NCI-H128 (cell line): ENCODE measurements around the gene MAP2K5.

Experiments used
- DNase-seq: peaks from one replicate; lab custom pipeline; 2025; ENCODE audit not compliant: unreplicated experiment; lab: John Stamatoyannopoulos, UW

MAP2K5 gene

GRCh38 chr15:67801926-67802914, 259.7 kb downstream of the MAP2K5 start:
- DNase-seq: no peak

- no peak for DNase-seq
Measured at GRCh38 chr15:67803299-67803698, 260.8 kb downstream of the MAP2K5 start.

DNA sequence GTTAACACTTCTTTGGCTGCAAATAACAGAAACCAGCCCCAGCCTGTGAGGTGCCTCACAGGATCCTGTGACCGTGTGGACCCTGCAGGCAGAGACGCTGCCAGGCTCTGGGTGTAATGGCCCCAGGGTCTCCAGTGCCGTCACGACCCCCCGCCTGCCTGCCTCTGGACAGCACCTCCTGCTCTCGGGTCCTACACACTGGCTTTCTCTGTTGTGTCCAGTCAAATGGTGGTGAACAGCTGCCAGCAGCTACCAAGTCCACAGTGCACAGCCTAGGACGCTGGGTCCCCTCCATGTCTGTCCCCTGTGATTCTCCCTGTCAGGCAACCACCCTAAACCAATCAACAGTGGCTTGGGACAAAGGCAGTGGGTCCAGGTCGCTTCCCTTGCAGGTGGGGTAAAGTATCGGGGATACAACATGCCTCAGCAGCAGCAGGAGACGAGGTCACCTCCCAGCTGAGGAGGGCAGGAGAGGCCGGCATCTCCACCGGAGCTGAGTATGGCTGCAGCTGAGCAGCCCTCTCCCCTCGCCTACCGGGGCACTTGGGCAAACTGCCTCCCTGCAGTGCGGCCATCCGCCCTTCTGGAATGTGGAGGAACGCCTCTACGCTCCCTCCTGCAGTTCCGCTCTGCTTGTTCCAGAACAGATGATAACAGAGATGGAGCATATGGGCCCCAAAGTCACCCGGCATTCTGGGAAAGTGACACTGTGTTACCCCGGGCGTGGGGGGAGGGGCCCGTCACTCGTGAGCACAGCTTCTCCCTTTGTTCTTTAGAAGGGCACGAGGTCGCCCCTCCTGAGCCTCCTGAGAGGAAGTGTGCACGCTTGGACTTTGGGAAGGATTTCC, 261.7 kb downstream of the MAP2K5 start:
- DNase-seq: no peak

GRCh38 chr15:67805008-67805665, 262.6 kb downstream of the MAP2K5 start:
- DNase-seq: no peak

- no peak for DNase-seq
Measured at GRCh38 chr15:67805666-67806516, 263.4 kb downstream of the MAP2K5 start.

- DNase-seq: no peak
Measured at GRCh38 chr15:67806536-67806935, 264.0 kb downstream of the MAP2K5 start.

GRCh38 chr15:67807141-67807540, 264.6 kb downstream of the MAP2K5 start:
- DNase-seq: no peak

GRCh38 chr15:67807836-67808235, 265.3 kb downstream of the MAP2K5 start:
- DNase-seq: no peak

DNA sequence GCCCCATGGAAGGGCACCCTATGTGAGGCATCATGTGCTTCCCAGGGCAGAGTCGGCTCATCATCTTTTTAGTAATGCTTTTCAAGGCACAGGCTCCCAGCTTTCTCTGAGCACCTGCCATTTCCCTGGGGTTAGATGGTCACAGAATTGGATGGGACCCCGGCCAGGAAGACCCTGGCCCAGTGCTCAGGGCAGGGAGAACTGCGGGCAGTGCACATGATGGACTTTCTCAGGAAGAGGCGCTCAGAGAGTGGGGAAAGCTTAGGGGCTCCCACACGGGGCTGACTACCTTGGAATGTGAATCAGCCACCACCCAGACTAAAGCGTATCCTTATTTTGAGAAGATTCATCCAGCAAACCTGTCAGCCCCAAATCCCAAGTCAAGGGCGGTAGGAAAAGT, 266.3 kb downstream of the MAP2K5 start:
- DNase-seq: no peak

DNA sequence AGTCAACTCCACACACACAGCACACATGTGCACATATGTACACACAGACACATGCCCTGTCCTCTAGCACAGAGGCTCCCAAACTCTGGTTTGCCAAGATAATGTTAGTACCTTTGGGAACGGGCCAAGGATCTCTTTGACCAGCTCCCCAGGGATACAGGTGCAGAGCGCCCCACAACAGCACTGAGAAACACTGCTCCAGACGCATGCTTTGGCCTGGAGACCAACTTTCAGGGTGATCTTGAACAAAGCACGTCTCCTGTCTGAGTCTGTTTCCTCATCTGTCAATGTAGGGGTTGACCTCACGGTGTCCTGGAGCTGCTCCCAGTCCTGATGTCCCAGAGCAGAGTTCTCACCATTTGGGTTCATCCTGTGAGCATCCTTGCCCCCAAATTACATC, 266.9 kb downstream of the MAP2K5 start:
- no peak for DNase-seq

DNA sequence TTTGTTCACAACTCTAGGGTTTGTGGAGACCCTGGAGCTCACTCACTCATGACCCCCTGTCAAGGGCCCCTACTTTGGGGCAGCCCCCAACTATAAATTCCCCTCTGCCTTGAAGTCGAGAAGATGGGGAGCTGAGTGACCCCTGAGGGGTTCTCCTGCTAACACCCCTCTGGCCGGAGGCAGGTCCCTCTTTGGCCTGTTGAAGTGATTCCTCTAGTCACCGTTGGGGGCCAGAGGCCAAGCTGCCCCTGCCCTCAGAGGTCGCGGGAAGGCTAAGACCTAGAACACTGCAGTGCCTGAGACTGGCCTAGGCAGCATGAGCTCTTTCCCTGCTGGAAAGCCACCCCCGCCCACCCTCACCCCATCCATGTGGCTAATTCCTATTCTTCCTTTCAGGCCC, 267.4 kb downstream of the MAP2K5 start:
- DNase-seq: no peak

DNA sequence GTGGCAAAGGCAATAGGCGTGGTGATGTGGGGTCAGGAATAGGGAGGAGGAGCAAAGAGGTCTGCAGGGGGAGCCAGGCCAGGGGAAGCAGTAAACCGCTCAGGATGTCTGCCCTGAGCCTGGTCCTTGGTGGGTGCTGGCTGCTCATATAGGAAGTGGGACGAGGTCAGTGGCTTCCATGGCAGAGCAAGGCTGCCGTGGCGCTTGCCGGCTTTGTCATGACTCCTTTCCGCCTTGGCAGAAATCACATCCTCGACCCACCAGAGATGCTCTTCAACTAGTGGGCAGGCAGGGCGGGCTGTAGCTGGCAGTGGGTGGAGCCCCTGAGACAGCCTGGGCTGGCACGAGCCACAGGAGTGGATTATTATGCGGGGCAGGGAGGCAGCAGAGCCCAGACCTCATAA, 269.7 kb downstream of the MAP2K5 start:
- no peak for DNase-seq

DNA sequence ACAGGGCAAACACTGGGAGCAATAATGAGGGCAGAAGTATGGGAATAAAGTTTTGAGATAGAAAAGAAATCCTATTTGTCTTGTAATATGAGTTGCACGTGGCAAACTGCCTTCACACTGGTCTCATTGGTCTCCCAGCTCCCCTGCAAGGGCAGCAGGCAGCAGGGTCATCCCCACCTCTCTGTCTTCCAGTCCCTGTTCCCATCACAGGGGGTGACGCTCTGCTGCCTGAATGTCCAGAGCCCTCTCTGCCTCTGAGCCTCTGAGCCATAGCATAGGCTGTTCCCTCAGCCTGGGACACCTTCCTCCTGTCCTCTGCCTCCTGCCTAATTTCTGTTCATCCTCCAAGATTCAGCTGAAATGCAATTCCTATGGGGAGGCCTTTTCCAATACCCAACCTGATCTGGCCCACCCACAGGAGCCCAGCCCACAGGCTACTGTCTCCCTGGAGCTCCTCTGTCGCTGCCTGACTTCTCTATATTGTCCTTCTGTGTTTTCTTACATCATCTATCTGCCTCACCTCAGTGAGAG, 270.7 kb downstream of the MAP2K5 start:
- DNase-seq: no peak

GRCh38 chr15:67815036-67815592, 272.6 kb downstream of the MAP2K5 start:
- no peak for DNase-seq

DNA sequence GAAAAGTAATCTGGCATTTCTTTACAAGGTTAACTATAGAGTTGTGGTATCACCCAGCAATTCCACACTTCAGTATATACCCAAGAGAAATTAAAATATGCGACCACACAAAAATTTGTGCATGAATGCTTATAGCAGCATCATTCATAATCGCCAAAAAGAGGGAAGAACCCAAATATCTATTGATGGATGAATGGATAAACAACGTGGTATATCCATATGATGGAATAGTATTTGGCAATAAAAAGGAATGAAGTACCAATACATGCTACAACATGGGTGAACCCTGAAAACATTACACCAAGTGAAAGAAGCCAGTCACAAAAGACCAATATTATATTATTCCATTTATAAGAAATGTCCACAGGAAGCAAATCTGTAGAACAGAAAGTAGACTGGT, 274.2 kb downstream of the MAP2K5 start:
- no peak for DNase-seq

GRCh38 chr15:67818464-67818863, 276.0 kb downstream of the MAP2K5 start:
- no peak for DNase-seq

- DNase-seq: no peak
Measured at GRCh38 chr15:67819636-67820035, 277.1 kb downstream of the MAP2K5 start.

- no peak for DNase-seq
Measured at GRCh38 chr15:67820122-67820991, 277.9 kb downstream of the MAP2K5 start.
